BLaER1 (cell line): ENCODE measurements around the gene PRRC2B.

ENCODE experiments used
- H3K27ac ChIP-seq: shearing (Covaris generic); formaldehyde crosslinking; 2 replicates; pipeline ENCODE4 v1.8.1; 2022
- H3K27me3 ChIP-seq: shearing (Covaris generic); formaldehyde crosslinking; 2 replicates; pipeline ENCODE4 v1.8.1; 2022
- H3K36me3 ChIP-seq: shearing (Covaris generic); formaldehyde crosslinking; 2 replicates; pipeline ENCODE4 v1.8.1; 2022
- H3K4me1 ChIP-seq: shearing (Covaris generic); formaldehyde crosslinking; 2 replicates; pipeline ENCODE4 v1.8.1; 2022
- H3K4me2 ChIP-seq: shearing (Covaris generic); formaldehyde crosslinking; 2 replicates; pipeline ENCODE4 v1.8.1; 2022
- H3K4me3 ChIP-seq: shearing (Covaris generic); formaldehyde crosslinking; 2 replicates; pipeline ENCODE4 v1.8.1; 2022
- H3K9ac ChIP-seq: shearing (Covaris generic); formaldehyde crosslinking; 2 replicates; pipeline ENCODE4 v1.8.1; 2022
- H3K9me3 ChIP-seq: shearing (Covaris generic); formaldehyde crosslinking; 2 replicates; pipeline ENCODE4 v1.8.1; 2022
- H4K20me1 ChIP-seq: shearing (Covaris generic); formaldehyde crosslinking; 2 replicates; pipeline ENCODE4 v1.8.1; 2022
- Cebpa-rat ChIP-seq: shearing (Covaris generic); IDR thresholded peaks from 2 replicates; pipeline ENCODE4 v1.8.1; 2022

PRRC2B gene

GRCh38 chr9:131524665-131525315 lies 130.9 kb downstream of the PRRC2B start:
- peaks cover 100% of the 10 kb centered on the region for H3K36me3 ChIP-seq
- no peak for TF ChIP-seq Cebpa-rat
- peaks cover 39% of the 10 kb centered on the region for H3K4me1 ChIP-seq
- H4K20me1 ChIP-seq: peaks cover 53% of the 10 kb centered on the region
- no peak overlapping the region for H3K4me3 ChIP-seq
- peak overlapping the region; percentile 48 for H3K9ac ChIP-seq
- peak overlapping the region; percentile 47 for H3K27ac ChIP-seq
- H3K4me2 ChIP-seq: peak overlapping the region; percentile 62
- H3K9me3 ChIP-seq: no peaks in the 10 kb centered on the region
- no peaks in the 10 kb centered on the region for H3K27me3 ChIP-seq

- H3K27ac ChIP-seq: no peak overlapping the region
- no peak overlapping the region for H3K4me3 ChIP-seq
- TF ChIP-seq Cebpa-rat: no peak
- peaks cover 61% of the 10 kb centered on the region for H4K20me1 ChIP-seq
- H3K4me1 ChIP-seq: peaks cover 47% of the 10 kb centered on the region
- H3K27me3 ChIP-seq: no peaks in the 10 kb centered on the region
- H3K9me3 ChIP-seq: no peaks in the 10 kb centered on the region
- H3K9ac ChIP-seq: no peak overlapping the region
- no peak overlapping the region for H3K4me2 ChIP-seq
- H3K36me3 ChIP-seq: peaks cover 92% of the 10 kb centered on the region
These were observed 132.0 kb downstream of the PRRC2B start for GRCh38 chr9:131525643-131526565.

GRCh38 chr9:131528186-131528585 lies 134.3 kb downstream of the PRRC2B start:
- Histone ChIP-seq H3K27me3 (no peaks in the 10 kb centered on the region), H3K9ac (no peak overlapping the region), H3K9me3 (no peaks in the 10 kb centered on the region), H3K27ac (no peak overlapping the region), H3K36me3 (peaks cover 69% of the 10 kb centered on the region), H3K4me3 (no peak overlapping the region), H3K4me1 (peaks cover 53% of the 10 kb centered on the region), H3K4me2 (no peak overlapping the region), H4K20me1 (peaks cover 53% of the 10 kb centered on the region)
- TF ChIP-seq Cebpa-rat: no peak

GRCh38 chr9:131528886-131529505 lies 135.1 kb downstream of the PRRC2B start:
- no peak for TF ChIP-seq Cebpa-rat
- H3K36me3 ChIP-seq: peaks cover 61% of the 10 kb centered on the region
- peaks cover 52% of the 10 kb centered on the region for H3K4me1 ChIP-seq
- peak overlapping the region; percentile 98; the same call in 1 of the 2 replicates for H3K4me2 ChIP-seq
- H3K27me3 ChIP-seq: no peaks in the 10 kb centered on the region
- no peak overlapping the region for H3K4me3 ChIP-seq
- no peak overlapping the region for H3K9ac ChIP-seq
- H4K20me1 ChIP-seq: peaks cover 45% of the 10 kb centered on the region
- H3K9me3 ChIP-seq: no peaks in the 10 kb centered on the region
- H3K27ac ChIP-seq: no peak overlapping the region

- no peak for TF ChIP-seq Cebpa-rat
These were observed 136.0 kb downstream of the PRRC2B start for GRCh38 chr9:131529597-131530545.

GRCh38 chr9:131530546-131530919 lies 136.6 kb downstream of the PRRC2B start:
- Histone ChIP-seq H3K4me3 (peak overlapping the region; percentile 88), H3K9ac (peak overlapping the region; percentile 89), H3K27me3 (no peaks in the 10 kb centered on the region), H3K4me2 (peak overlapping the region; percentile 98), H3K4me1 (peaks cover 55% of the 10 kb centered on the region), H3K27ac (peak overlapping the region; percentile 89), H4K20me1 (peaks cover 30% of the 10 kb centered on the region), H3K9me3 (no peaks in the 10 kb centered on the region), H3K36me3 (peaks cover 46% of the 10 kb centered on the region)
- no peak for TF ChIP-seq Cebpa-rat

More at GRCh38 chr9:131529597-131530545, 136.0 kb downstream of the PRRC2B start:
- peak overlapping the region; percentile 89 for H3K27ac ChIP-seq
- H3K4me2 ChIP-seq: peak overlapping the region; percentile 98
- H3K4me1 ChIP-seq: peaks cover 52% of the 10 kb centered on the region
- H3K9me3 ChIP-seq: no peaks in the 10 kb centered on the region
- no peaks in the 10 kb centered on the region for H3K27me3 ChIP-seq
- peak overlapping the region; percentile 89 for H3K9ac ChIP-seq
- peaks cover 53% of the 10 kb centered on the region for H3K36me3 ChIP-seq
- H4K20me1 ChIP-seq: peaks cover 36% of the 10 kb centered on the region
- peak overlapping the region; percentile 88 for H3K4me3 ChIP-seq

- Histone ChIP-seq H3K27ac (peak within 1 kb of the TSS; percentile 89), H3K4me2 (peak within 1 kb of the TSS; percentile 98)
- no peak for TF ChIP-seq Cebpa-rat
These were observed 137.3 kb downstream of the PRRC2B start, which contains the start of gene UCK1 for GRCh38 chr9:131530920-131531832. UCK1 (minus strand) TSS chr9:131531263; CDS start chr9:131531174, 89 bp downstream.

GRCh38 chr9:131534721-131535237 lies 140.9 kb downstream of the PRRC2B start:
- H3K27ac ChIP-seq: peak overlapping the region; percentile 16; the same call in 1 of the 2 replicates
- H3K4me2 ChIP-seq: peak overlapping the region; percentile 79
- H3K9me3 ChIP-seq: peaks cover 9% of the 10 kb centered on the region
- H3K9ac ChIP-seq: peak overlapping the region; percentile 25; the same call in 1 of the 2 replicates
- peak overlapping the region; percentile 33; the same call in 1 of the 2 replicates for H3K4me3 ChIP-seq
- no peak for TF ChIP-seq Cebpa-rat
- H3K4me1 ChIP-seq: peaks cover 65% of the 10 kb centered on the region
- H4K20me1 ChIP-seq: peaks cover 8% of the 10 kb centered on the region
- H3K36me3 ChIP-seq: peaks cover 3% of the 10 kb centered on the region
- H3K27me3 ChIP-seq: no peaks in the 10 kb centered on the region

More at GRCh38 chr9:131530920-131531832, 137.3 kb downstream of the PRRC2B start, which contains the start of gene UCK1:
- Histone ChIP-seq H3K36me3 (peaks cover 39% of the 10 kb centered on the region), H3K4me3 (peak within 1 kb of the TSS; percentile 88), H3K9me3 (no peaks in the 10 kb centered on the region), H3K4me1 (peaks cover 59% of the 10 kb centered on the region), H3K27me3 (no peaks in the 10 kb centered on the region), H4K20me1 (peaks cover 23% of the 10 kb centered on the region), H3K9ac (peak within 1 kb of the TSS; percentile 89)
